ENCODE data around the gene FOSL2.

The FOSL2 gene

GRCh38 chr2:28452534-28453081 is 60.0 kb downstream of the FOSL2 start:
- no peak for DNase-seq

- no peak for DNase-seq
Measured at GRCh38 chr2:28453396-28453795, 60.7 kb downstream of the FOSL2 start.

- no peak for DNase-seq
Measured at GRCh38 chr2:28454016-28454930, 61.6 kb downstream of the FOSL2 start.

- no peak for DNase-seq
Measured at GRCh38 chr2:28457237-28457636, 64.6 kb downstream of the FOSL2 start.

DNA sequence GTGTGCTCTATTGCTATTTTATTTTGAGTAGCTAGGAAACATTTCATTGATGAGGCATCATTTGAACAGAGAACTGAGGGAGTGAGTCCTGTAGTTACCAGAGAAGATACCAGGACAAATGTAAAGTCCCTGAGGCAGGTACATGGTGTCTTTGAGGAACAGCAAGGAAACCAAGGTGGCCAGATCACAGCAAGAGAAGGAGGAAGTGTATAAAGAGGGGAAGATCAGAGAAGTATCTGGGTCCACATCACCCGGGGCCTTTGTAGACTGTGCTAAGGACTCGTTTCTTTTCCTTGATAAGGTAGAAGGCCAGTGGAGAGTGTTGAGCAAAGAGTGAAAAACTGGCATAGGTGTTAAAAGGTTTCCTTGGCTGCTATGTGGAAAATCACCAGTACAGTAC is 68.4 kb downstream of the FOSL2 start:
- no peak for DNase-seq

- no peak for DNase-seq
Measured at GRCh38 chr2:28462122-28462521, 69.5 kb downstream of the FOSL2 start.

DNA sequence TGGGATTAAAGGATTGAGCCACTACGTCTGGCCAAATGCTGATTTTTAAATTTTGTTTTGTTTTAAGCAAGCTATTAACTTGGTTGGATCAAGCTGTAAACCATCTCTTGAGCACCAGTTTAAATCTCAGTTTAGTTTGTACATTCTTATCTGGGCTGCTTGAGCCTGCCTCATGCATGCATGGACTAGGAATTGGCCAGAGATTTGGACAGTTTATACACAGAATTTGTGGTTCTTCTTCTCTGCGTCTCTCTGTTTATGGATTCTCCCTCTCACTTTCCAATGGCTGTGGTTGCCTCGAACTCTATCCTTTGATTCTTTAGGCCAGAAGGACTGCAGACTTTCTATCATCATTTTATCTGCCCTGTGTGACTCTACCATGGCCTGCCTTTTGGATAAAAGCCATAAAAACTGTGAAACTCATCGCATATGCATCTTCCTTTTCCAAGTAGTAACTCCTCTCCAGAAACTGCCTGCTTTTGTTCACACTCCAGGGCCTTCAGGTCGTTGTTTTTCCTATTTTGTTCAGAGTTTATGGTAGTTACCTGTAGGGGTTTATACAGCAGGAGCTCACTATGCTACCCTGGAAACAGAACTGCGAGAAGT is 70.7 kb downstream of the FOSL2 start:
- no peak for DNase-seq

- no peak for DNase-seq
Measured at GRCh38 chr2:28463893-28464292, 71.2 kb downstream of the FOSL2 start.

DNA sequence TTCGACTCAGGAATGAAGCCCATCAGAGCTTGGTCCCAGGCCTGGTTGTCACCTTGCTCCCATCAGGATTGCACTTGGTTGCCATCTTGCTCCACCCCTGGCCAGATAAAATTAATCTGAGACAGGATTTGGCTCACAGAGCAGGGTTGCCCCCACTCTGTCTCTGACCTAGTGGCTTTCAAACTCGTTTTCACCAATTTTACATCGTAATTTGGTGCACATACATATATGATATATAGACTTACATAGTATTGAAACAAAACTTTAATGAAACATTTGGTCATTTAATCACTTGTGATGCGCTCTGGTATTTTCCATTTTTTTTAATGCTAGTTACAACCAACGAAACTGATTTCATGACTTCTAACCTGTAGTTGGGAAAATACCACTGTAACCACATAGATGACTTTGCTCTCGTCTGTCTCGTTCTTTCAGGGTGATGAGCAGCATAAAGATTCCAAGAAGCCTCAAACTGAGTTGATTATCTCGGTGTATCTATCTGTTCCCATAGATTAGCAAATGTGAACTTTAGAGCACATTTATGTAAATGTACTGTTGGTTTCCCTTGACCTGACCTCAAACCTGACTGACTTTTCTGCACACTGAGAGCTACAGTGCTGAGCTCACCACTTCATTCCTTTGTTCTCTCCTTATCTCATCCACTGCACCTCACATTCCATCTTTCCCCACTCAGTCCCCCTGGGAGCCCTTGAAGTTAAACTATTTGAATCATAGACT is 72.7 kb downstream of the FOSL2 start:
- DNase-seq = peak; percentile 68

Data from NCI-H226 (cell line).